H1 (cell line): ENCODE results near the gene LMX1B. TPM values are rescaled to one million over a fixed set of nuclear protein-coding genes. Genes with fewer than 3 reads are reported as not detected.

ENCODE experiments used
- CTCF ChIA-PET: fragments of 300-600 bp; sonication (Branson Sonifier 250); formaldehyde crosslinking; loops from one replicate; lab custom pipeline; 2021; ENCODE audit not compliant: partially characterized antibody; lab: Charles Lee
- POLR2A ChIA-PET: fragments of 300-600 bp; sonication (Branson Sonifier 250); formaldehyde crosslinking; loops from one replicate; lab custom pipeline; 2021; ENCODE audit warnings: inconsistent platforms; ENCODE audit not compliant: partially characterized antibody; lab: Charles Lee
- DNase-seq, 2 experiments: peaks; one replicate each; pipeline versions ENCODE4 v3.0.0 to v3.0.0-alpha.2; 2010 to 2022; ENCODE audit warnings: low spot score in 2 of 2, low read depth in 1 of 2, mixed read lengths in 1 of 2
- FAIRE-seq: peaks from 2 replicates; lab custom pipeline; 2011; peaks lifted over from hg19 to GRCh38; lab: Jason Lieb, UNC
- H2AFZ ChIP-seq: 2 replicates; pipeline ENCODE4 v1.8.1; 2012; ENCODE audit warnings: low read length, inconsistent platforms
- H2AK5ac ChIP-seq: 2 replicates; pipeline ENCODE4 v1.6.1; 2013; ENCODE audit warnings: low read depth, low read length
- H2BK120ac ChIP-seq: replicated peaks from 2 replicates; pipeline ENCODE3; 2013; ENCODE audit warnings: low read depth, low read length, inconsistent platforms
- H2BK12ac ChIP-seq: 2 replicates; pipeline ENCODE4 v1.6.1; 2013; ENCODE audit warnings: low read depth, low read length
- H2BK15ac ChIP-seq: 2 replicates; pipeline ENCODE4 v1.6.1; 2013; ENCODE audit warnings: low read length
- H2BK20ac ChIP-seq: 2 replicates; pipeline ENCODE4 v1.6.1; 2013; ENCODE audit warnings: low read length
- H2BK5ac ChIP-seq: 2 replicates; pipeline ENCODE4 v1.6.1; 2013; ENCODE audit warnings: low read depth, low read length
- H3K14ac ChIP-seq: 2 replicates; pipeline ENCODE4 v1.6.1; 2013; ENCODE audit warnings: inconsistent platforms; ENCODE audit not compliant: insufficient read length
- H3K18ac ChIP-seq: 2 replicates; pipeline ENCODE4 v1.6.1; 2013; ENCODE audit warnings: low read length; ENCODE audit errors: extremely low read depth
- H3K23ac ChIP-seq: 2 replicates; pipeline ENCODE4 v1.6.1; 2013; ENCODE audit warnings: inconsistent platforms; ENCODE audit not compliant: insufficient read length
- H3K23me2 ChIP-seq: 2 replicates; pipeline ENCODE4 v1.6.1; 2013; ENCODE audit warnings: low read depth, low read length
- H3K27ac ChIP-seq: 2 replicates; pipeline ENCODE4 v1.6.1; 2011; ENCODE audit warnings: low read depth, low read length, inconsistent platforms
- H3K27me3 ChIP-seq, 4 experiments: replicated peaks in 1 of 4; 1 replicate in 1 of 4; 2 replicates in 3 of 4; pipeline versions ENCODE4 v1.6.1 to v1.8.1; 2011 to 2013; ENCODE audit warnings: low read length in 3 of 4, mild to moderate bottlenecking in 3 of 4, inconsistent platforms in 2 of 4, mixed read lengths in 2 of 4, moderate library complexity in 1 of 4; ENCODE audit not compliant: control insufficient read depth in 3 of 4, insufficient read depth in 3 of 4; ENCODE audit errors: extremely low read depth in 1 of 4
- H3K36me3 ChIP-seq, 4 experiments: 2 replicates each; pipeline versions ENCODE4 v1.6.1 to v1.8.1; 2011 to 2013; ENCODE audit warnings: mild to moderate bottlenecking in 4 of 4, low read length in 3 of 4, moderate library complexity in 2 of 4, control low read depth in 1 of 4, inconsistent platforms in 1 of 4; ENCODE audit not compliant: insufficient read depth in 4 of 4, control insufficient read depth in 2 of 4
- H3K4ac ChIP-seq: replicated peaks from 2 replicates; pipeline ENCODE3; 2013; ENCODE audit warnings: low read length, low read depth, mixed read lengths, inconsistent platforms; ENCODE audit not compliant: insufficient read length
- H3K4me1 ChIP-seq, 4 experiments: replicated peaks in 1 of 4; 1 replicate in 1 of 4; 2 replicates in 3 of 4; pipeline versions ENCODE4 v1.6.1 to v1.8.1; 2011 to 2013; ENCODE audit warnings: low read length in 3 of 4, inconsistent platforms in 2 of 4, mixed read lengths in 1 of 4; ENCODE audit not compliant: insufficient read depth in 4 of 4, control insufficient read depth in 3 of 4
- H3K4me2 ChIP-seq, 2 experiments: 2 replicates each; pipeline versions ENCODE4 v1.6.1 to v1.8.1; 2011 to 2013; ENCODE audit warnings: low read depth in 2 of 2, low read length in 2 of 2, control low read depth in 1 of 2, inconsistent platforms in 1 of 2, mild to moderate bottlenecking in 1 of 2; ENCODE audit not compliant: insufficient read depth in 1 of 2
- H3K4me3 ChIP-seq, 4 experiments: fragments of 200-600, 300-600 bp in 1 of 4; sonication (generic), shearing (Covaris generic), sonication (Bioruptor Twin) in 1 of 4; 2 replicates each; pipeline versions ENCODE4 v1.5.1 to v1.8.1; 2011 to 2016; ENCODE audit warnings: low read length in 4 of 4, low read depth in 3 of 4, control low read depth in 2 of 4, inconsistent platforms in 2 of 4, mild to moderate bottlenecking in 2 of 4, mixed read lengths in 1 of 4, moderate library complexity in 1 of 4; ENCODE audit not compliant: insufficient read depth in 2 of 4; ENCODE audit errors: extremely low read depth in 1 of 4
- H3K56ac ChIP-seq: replicated peaks from 2 replicates; pipeline ENCODE3; 2013; ENCODE audit warnings: low read depth, mild to moderate bottlenecking, mixed read lengths, low read length, inconsistent platforms; ENCODE audit not compliant: insufficient read length
- H3K79me1 ChIP-seq: 2 replicates; pipeline ENCODE4 v1.6.1; 2013; ENCODE audit warnings: low read depth, low read length, control low read depth
- H3K79me2 ChIP-seq, 2 experiments: 2 replicates each; pipeline versions ENCODE4 v1.6.1 to v1.8.1; 2012 to 2013; ENCODE audit warnings: low read length in 2 of 2, mild to moderate bottlenecking in 2 of 2, inconsistent platforms in 1 of 2; ENCODE audit not compliant: insufficient read depth in 2 of 2, control insufficient read depth in 1 of 2
- H3K9ac ChIP-seq, 4 experiments: replicated peaks in 1 of 4; 1 replicate in 1 of 4; 2 replicates in 3 of 4; pipeline versions ENCODE4 v1.6.1 to v1.8.1; 2011 to 2013; ENCODE audit warnings: low read depth in 3 of 4, low read length in 3 of 4, control low read depth in 2 of 4, mild to moderate bottlenecking in 2 of 4, moderate library complexity in 2 of 4, inconsistent platforms in 1 of 4; ENCODE audit errors: extremely low read depth in 1 of 4
- H3K9me3 ChIP-seq, 2 experiments: 2 replicates each; pipeline versions ENCODE4 v1.6.1 to v1.8.1; 2012 to 2013; ENCODE audit warnings: mild to moderate bottlenecking in 2 of 2, moderate library complexity in 2 of 2, control low read depth in 1 of 2, inconsistent platforms in 1 of 2, low read depth in 1 of 2, low read length in 1 of 2, mixed read lengths in 1 of 2; ENCODE audit not compliant: insufficient read depth in 2 of 2
- H4K20me1 ChIP-seq, 2 experiments: replicated peaks in 1 of 2; 2 replicates each; pipeline versions ENCODE3 to v1.8.1; 2011 to 2013; ENCODE audit warnings: inconsistent platforms in 2 of 2, low read length in 2 of 2, mild to moderate bottlenecking in 1 of 2; ENCODE audit not compliant: insufficient read depth in 2 of 2, control insufficient read depth in 1 of 2
- H4K5ac ChIP-seq: 2 replicates; pipeline ENCODE4 v1.6.1; 2013; ENCODE audit warnings: low read length, low read depth, mixed read lengths, inconsistent platforms; ENCODE audit not compliant: insufficient read length
- H4K8ac ChIP-seq: 2 replicates; pipeline ENCODE4 v1.8.0; 2013; ENCODE audit warnings: mild to moderate bottlenecking, moderate library complexity, low read length, inconsistent platforms; ENCODE audit not compliant: insufficient read depth; ENCODE audit errors: extremely low read depth
- H4K91ac ChIP-seq: replicated peaks from 2 replicates; pipeline ENCODE3; 2013; ENCODE audit warnings: low read length, mixed read lengths, inconsistent platforms; ENCODE audit not compliant: insufficient read length
- CBX5 ChIP-seq: fragments of 300-800, 300-1000 bp; sonication (generic); IDR thresholded peaks from 2 replicates; pipeline ENCODE4 v1.7.1; 2016; ENCODE audit warnings: antibody characterized with exemption, low read length, low read depth
- WGBS, 2 experiments: shearing (Covaris generic) in 1 of 2; methylation state at CpG; one replicate each; pipeline versions ENCODE4 v1.1.6 to v1.1.7; 2013 to 2015; ENCODE audit warnings: low lambda C conversion rate in 2 of 2, mixed read lengths in 2 of 2, inconsistent platforms in 1 of 2, low coverage in 1 of 2, missing lambda C conversion rate in 1 of 2; ENCODE audit not compliant: insufficient replicate concordance in 2 of 2, insufficient coverage in 1 of 2, insufficient read length in 1 of 2; ENCODE audit errors: extremely low coverage in 1 of 2, missing lambda C conversion rate in 1 of 2; 5-methylcytosine and 5-hydroxymethylcytosine counted together
- polyA plus RNA-seq, 7 experiments: library from polyadenylated mRNA; depleted of rRNA in 3 of 7; stranded (reverse) in 5 of 7; unstranded in 2 of 7; fragments of >200 nt in 5 of 7; fragments of 200-250 nt in 2 of 7; gene quantifications; 1 replicate in 5 of 7; 2 replicates in 1 of 7; 4 replicates in 1 of 7; pipeline versions ENCODE4 v1.2.1 to v1.2.3, GENCODE V29; 2011 to 2013; ENCODE audit warnings: missing spikeins in 2 of 7, mixed read lengths in 2 of 7
- total RNA-seq: library from RNA; stranded (reverse); fragmentation: NEBNext Ultra II Directional; extraction: Animal tissue kit (Norgen Biotek cat#: 25700); gene quantifications from 2 replicates; pipeline ENCODE4 v1.2.1, GENCODE V29; 2021

The LMX1B gene
- total and polyA plus RNA-seq, 2 of the 8 experiments (the other 6 are each of a cell fraction or from before 2014, with no cell fraction given) = 0.09 to 0.37 TPM

GRCh38 chr9:126609191-126609590 is 4.5 kb upstream of the LMX1B start:
- Histone ChIP-seq H3K4me3 (no peak overlapping the region), H3K4me2 (peak overlapping the region in 1 of 2 experiments; percentile 68; a peak in 1 of 4 replicates), H3K27ac (no peak overlapping the region), H2BK20ac (no peak overlapping the region), H3K56ac (no peak overlapping the region), H2BK12ac (no peak overlapping the region), H3K23me2 (peaks cover 10% of the 10 kb centered on the region; the same call in 1 of the 2 replicates), H2BK5ac (no peak overlapping the region), H2BK120ac (no peak overlapping the region), H3K14ac (no peak overlapping the region), H3K79me2 (no peaks in the 10 kb centered on the region), H2BK15ac (peak overlapping the region; percentile 46; the same call in 1 of the 2 replicates), H3K18ac (0 out of 2 replicates have a peak overlapping the region, but pooled peaks have one; percentile 48), H2AK5ac (no peak overlapping the region), H4K20me1 (peaks cover 7% of the 10 kb centered on the region in 2 experiments), H3K23ac (no peak overlapping the region), H3K4me1 (peaks cover 5 to 33% (median 19%) of the 10 kb centered on the region in 4 experiments), H3K79me1 (no peaks in the 10 kb centered on the region), H3K9me3 (no peaks in the 10 kb centered on the region), H4K5ac (no peak overlapping the region), H2AFZ (no peak overlapping the region), H3K27me3 (peaks cover 54 to 70% (median 62%) of the 10 kb centered on the region in 4 experiments), H3K4ac (no peak overlapping the region), H4K91ac (no peak overlapping the region), H4K8ac (no peak overlapping the region), H3K9ac (no peak overlapping the region), H3K36me3 (peaks cover 0 to 3% (median 0%) of the 10 kb centered on the region in 4 experiments; a peak in 1 of 8 replicates)
- POLR2A ChIA-PET = interaction anchor here (2.5 kb wide), 1 partner anchor 68 kb away, joined by 9 read pairs; no protein-coding TSS in a partner anchor
- TF ChIP-seq CBX5 = no peak
- WGBS, 2 experiments = 90% methylated on average over 6 of the region's 6 CpGs; no CpG with 5 or more reads in 1 of the 2 experiments
- no peak for FAIRE-seq
- CTCF ChIA-PET = interaction anchor here (0.6 to 5.8 kb wide), 22 partner anchors 8 to 174 kb away, joined by 3 to 54 read pairs (median 4); no protein-coding TSS in a partner anchor
- no peak for DNase-seq
